Measurements from ENCODE around the gene MGST2.

MGST2 gene

DNA sequence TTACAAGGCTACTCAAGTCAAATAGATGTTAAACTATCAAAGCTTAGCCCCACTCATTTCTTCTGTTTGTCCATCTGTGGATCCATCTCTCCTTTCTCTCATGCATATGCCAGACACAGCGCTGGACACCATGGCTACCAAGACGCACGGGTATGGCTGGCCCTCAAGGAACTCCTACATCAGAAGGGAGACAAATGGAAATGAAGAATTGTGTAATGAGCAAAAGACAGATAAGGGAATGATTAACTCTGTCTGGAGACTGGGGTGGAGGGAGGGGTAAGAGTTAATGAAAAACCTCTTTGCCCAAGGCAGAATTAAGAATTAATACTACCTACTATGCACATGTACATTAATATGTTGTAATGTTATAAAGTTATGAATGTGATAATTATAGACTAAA is 88.1 kb downstream of the MGST2 start:
- Histone ChIP-seq H3K4me1 (ENCODE audit: control insufficient read depth in 1 of 2, insufficient read depth in 1 of 2, low read depth in 1 of 2, low read length in 1 of 2) (peaks cover 3 to 11% of the 10 kb centered on the region in 2 experiments), H3K27ac (no peak overlapping the region), H3K4me3 (ENCODE audit: low read depth in 1 of 2, low read length in 1 of 2) (no peak overlapping the region), H3K36me3 (no peaks in the 10 kb centered on the region), H3K9me3 (no peaks in the 10 kb centered on the region), H3K27me3 (no peaks in the 10 kb centered on the region)
- TF ChIP-seq CTCF (IDR thresholded peaks at IDR 0.05): no peak

Data from neutrophil (primary cell).